ENCODE data around the gene ZNF639. TPM values are rescaled to one million over a fixed set of nuclear protein-coding genes. Genes with fewer than 3 reads are reported as not detected.

Gene ZNF639
- total and polyA plus RNA-seq, 9 of the 15 experiments (the other 6 are each of a cell fraction or from before 2014, with no cell fraction given): 17.6 to 88.1 (median 53.7) TPM

- TF ChIP-seq, protein P1, sequence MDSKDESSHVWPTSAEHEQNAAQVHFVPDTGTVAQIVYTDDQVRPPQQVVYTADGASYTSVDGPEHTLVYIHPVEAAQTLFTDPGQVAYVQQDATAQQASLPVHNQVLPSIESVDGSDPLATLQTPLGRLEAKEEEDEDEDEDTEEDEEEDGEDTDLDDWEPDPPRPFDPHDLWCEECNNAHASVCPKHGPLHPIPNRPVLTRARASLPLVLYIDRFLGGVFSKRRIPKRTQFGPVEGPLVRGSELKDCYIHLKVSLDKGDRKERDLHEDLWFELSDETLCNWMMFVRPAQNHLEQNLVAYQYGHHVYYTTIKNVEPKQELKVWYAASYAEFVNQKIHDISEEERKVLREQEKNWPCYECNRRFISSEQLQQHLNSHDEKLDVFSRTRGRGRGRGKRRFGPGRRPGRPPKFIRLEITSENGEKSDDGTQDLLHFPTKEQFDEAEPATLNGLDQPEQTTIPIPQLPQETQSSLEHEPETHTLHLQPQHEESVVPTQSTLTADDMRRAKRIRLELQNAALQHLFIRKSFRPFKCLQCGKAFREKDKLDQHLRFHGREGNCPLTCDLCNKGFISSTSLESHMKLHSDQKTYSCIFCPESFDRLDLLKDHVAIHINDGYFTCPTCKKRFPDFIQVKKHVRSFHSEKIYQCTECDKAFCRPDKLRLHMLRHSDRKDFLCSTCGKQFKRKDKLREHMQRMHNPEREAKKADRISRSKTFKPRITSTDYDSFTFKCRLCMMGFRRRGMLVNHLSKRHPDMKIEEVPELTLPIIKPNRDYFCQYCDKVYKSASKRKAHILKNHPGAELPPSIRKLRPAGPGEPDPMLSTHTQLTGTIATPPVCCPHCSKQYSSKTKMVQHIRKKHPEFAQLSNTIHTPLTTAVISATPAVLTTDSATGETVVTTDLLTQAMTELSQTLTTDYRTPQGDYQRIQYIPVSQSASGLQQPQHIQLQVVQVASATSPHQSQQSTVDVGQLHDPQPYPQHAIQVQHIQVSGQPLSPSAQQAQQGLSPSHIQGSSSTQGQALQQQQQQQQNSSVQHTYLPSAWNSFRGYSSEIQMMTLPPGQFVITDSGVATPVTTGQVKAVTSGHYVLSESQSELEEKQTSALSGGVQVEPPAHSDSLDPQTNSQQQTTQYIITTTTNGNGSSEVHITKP (IDR thresholded peaks at IDR 0.05; ENCODE audit: partially characterized antibody): peak; percentile 8
- TF ChIP-seq HMGN3 (IDR thresholded peaks at IDR 0.05; ENCODE audit: borderline replicate concordance, extremely low read depth, insufficient read length, low read depth, low read length) (peak; percentile 52), YBX1 (IDR thresholded peaks at IDR 0.05) (no peak), MNT (conservative IDR thresholded peaks at IDR 0.05) (peak; percentile 64 to 86; a peak in 3 of 4 replicates), DMBX1 (CRISPR knock-in tag; IDR thresholded peaks at IDR 0.05; ENCODE audit: borderline replicate concordance) (no peak), SMARCE1 (IDR thresholded peaks at IDR 0.05) (no peak), CREB1 (IDR thresholded peaks at IDR 0.05) (peak; percentile 58; the same call in 1 of the 2 replicates), CREB1 (CRISPR knock-in tag; IDR thresholded peaks at IDR 0.05) (peak; percentile 80), ZNF561 (CRISPR knock-in tag; conservative IDR thresholded peaks at IDR 0.05) (no peak), RBM22 (IDR thresholded peaks at IDR 0.05; ENCODE audit: low read depth, low read length, poor library complexity, severe bottlenecking) (peak; percentile 69), FOXJ2 (tag; IDR thresholded peaks at IDR 0.05) (no peak), SRSF1 (IDR thresholded peaks at IDR 0.05; ENCODE audit: low read depth, low read length) (no peak), ESRRA (IDR thresholded peaks at IDR 0.05; ENCODE audit: borderline replicate concordance, low read depth) (0 out of 2 replicates have a peak, but pooled peaks have one; percentile 35), ZNF175 (CRISPR knock-in tag; IDR thresholded peaks at IDR 0.05; ENCODE audit: low read depth) (no peak)
- TF ChIP-seq, protein P2, sequence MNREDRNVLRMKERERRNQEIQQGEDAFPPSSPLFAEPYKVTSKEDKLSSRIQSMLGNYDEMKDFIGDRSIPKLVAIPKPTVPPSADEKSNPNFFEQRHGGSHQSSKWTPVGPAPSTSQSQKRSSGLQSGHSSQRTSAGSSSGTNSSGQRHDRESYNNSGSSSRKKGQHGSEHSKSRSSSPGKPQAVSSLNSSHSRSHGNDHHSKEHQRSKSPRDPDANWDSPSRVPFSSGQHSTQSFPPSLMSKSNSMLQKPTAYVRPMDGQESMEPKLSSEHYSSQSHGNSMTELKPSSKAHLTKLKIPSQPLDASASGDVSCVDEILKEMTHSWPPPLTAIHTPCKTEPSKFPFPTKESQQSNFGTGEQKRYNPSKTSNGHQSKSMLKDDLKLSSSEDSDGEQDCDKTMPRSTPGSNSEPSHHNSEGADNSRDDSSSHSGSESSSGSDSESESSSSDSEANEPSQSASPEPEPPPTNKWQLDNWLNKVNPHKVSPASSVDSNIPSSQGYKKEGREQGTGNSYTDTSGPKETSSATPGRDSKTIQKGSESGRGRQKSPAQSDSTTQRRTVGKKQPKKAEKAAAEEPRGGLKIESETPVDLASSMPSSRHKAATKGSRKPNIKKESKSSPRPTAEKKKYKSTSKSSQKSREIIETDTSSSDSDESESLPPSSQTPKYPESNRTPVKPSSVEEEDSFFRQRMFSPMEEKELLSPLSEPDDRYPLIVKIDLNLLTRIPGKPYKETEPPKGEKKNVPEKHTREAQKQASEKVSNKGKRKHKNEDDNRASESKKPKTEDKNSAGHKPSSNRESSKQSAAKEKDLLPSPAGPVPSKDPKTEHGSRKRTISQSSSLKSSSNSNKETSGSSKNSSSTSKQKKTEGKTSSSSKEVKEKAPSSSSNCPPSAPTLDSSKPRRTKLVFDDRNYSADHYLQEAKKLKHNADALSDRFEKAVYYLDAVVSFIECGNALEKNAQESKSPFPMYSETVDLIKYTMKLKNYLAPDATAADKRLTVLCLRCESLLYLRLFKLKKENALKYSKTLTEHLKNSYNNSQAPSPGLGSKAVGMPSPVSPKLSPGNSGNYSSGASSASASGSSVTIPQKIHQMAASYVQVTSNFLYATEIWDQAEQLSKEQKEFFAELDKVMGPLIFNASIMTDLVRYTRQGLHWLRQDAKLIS (CRISPR knock-in tag; IDR thresholded peaks at IDR 0.05): peak; percentile 93
These were observed 24.7 kb downstream of the ZNF639 start, which contains the start of gene MFN1 (continued) for GRCh38 chr3:179347345-179348194.

Measured in K562 (cell line).